ENCODE data around the gene CNN1. TPM values are rescaled to one million over a fixed set of nuclear protein-coding genes. Genes with fewer than 3 reads are reported as not detected.

CNN1 gene
- total and polyA plus RNA-seq, 9 of the 15 experiments (the other 6 are each of a cell fraction or from before 2014, with no cell fraction given) = 0.23 to 10.6 (median 5.2) TPM

DNA sequence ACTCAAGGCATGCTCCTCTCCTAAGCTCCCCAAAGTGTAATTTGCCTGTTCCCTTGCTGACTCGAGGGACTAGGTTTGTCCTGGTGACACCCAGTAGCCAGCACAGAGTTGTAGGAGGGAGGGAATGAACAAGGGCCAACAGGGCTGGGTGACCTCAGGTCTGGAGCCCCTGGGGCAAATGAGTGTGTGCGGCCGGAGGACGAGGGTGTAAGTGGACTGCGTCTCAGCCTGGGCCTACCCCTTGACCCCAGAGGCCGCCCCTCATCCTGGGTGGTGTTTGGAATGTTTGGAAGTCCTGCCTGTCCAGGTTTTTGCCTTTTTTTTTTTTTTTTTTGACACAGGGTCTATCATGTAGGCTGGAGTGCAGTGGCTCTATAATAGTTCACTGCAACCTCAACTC, 31.7 kb upstream of the CNN1 start (continued):
- TF ChIP-seq, protein P1, sequence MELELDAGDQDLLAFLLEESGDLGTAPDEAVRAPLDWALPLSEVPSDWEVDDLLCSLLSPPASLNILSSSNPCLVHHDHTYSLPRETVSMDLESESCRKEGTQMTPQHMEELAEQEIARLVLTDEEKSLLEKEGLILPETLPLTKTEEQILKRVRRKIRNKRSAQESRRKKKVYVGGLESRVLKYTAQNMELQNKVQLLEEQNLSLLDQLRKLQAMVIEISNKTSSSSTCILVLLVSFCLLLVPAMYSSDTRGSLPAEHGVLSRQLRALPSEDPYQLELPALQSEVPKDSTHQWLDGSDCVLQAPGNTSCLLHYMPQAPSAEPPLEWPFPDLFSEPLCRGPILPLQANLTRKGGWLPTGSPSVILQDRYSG (tag; conservative IDR thresholded peaks at IDR 0.05; ENCODE audit: low read depth) = no peak
- no peak for TF ChIP-seq EP400 (IDR thresholded peaks at IDR 0.05)
- TF ChIP-seq SMAD3 (CRISPR knock-in tag; conservative IDR thresholded peaks at IDR 0.05) = no peak
- no peak for TF ChIP-seq TAF15 (IDR thresholded peaks at IDR 0.05; ENCODE audit: low read depth, low read length)
- no peak for TF ChIP-seq ZNF253 (CRISPR knock-in tag; conservative IDR thresholded peaks at IDR 0.05)

DNA sequence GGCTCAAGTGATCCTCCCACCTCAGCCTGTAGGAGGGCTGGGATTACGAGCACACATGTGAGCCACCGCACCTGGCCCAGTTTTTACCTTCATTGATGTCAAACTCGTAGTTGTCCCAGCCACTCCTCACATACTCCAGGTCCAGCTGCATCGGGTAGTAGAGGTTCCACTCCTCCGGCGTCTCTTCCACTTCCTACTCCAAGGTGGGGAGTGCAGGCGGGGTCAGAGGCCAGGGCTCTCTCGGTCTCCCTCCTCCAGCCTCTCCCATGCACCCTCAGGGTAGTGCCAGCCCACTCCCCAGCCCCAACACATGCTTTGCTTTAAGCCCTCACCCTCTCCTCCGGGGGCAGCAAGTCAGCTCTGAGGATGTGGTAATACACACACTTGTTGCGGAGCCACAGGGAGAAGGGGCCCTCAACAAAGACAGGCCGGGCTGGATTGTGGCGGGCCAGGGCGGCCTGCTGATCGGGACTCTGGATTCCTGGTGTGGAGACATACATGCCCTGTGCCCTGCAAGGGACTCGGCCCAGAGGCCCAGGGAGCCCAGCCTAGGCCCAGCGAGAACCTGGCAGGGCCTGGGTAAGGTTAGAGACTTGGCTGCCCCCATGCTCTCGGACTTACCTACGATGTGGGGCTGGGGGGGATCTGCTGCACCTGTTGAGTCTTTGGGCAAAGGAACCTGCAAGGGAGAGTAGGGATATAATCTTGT, 31.1 kb upstream of the CNN1 start:
- CTCF ChIA-PET (ENCODE audit: low intra/inter-chr PET ratio) = no interaction called here
- POLR2A ChIA-PET = interaction anchor here (2.0 kb wide), 1 partner anchor 15 kb away, joined by 5 read pairs; no protein-coding TSS in a partner anchor
- TF ChIP-seq, protein P2, sequence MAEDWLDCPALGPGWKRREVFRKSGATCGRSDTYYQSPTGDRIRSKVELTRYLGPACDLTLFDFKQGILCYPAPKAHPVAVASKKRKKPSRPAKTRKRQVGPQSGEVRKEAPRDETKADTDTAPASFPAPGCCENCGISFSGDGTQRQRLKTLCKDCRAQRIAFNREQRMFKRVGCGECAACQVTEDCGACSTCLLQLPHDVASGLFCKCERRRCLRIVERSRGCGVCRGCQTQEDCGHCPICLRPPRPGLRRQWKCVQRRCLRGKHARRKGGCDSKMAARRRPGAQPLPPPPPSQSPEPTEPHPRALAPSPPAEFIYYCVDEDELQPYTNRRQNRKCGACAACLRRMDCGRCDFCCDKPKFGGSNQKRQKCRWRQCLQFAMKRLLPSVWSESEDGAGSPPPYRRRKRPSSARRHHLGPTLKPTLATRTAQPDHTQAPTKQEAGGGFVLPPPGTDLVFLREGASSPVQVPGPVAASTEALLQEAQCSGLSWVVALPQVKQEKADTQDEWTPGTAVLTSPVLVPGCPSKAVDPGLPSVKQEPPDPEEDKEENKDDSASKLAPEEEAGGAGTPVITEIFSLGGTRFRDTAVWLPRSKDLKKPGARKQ (CRISPR knock-in tag; IDR thresholded peaks at IDR 0.05) = no peak
- TF ChIP-seq, protein P3, sequence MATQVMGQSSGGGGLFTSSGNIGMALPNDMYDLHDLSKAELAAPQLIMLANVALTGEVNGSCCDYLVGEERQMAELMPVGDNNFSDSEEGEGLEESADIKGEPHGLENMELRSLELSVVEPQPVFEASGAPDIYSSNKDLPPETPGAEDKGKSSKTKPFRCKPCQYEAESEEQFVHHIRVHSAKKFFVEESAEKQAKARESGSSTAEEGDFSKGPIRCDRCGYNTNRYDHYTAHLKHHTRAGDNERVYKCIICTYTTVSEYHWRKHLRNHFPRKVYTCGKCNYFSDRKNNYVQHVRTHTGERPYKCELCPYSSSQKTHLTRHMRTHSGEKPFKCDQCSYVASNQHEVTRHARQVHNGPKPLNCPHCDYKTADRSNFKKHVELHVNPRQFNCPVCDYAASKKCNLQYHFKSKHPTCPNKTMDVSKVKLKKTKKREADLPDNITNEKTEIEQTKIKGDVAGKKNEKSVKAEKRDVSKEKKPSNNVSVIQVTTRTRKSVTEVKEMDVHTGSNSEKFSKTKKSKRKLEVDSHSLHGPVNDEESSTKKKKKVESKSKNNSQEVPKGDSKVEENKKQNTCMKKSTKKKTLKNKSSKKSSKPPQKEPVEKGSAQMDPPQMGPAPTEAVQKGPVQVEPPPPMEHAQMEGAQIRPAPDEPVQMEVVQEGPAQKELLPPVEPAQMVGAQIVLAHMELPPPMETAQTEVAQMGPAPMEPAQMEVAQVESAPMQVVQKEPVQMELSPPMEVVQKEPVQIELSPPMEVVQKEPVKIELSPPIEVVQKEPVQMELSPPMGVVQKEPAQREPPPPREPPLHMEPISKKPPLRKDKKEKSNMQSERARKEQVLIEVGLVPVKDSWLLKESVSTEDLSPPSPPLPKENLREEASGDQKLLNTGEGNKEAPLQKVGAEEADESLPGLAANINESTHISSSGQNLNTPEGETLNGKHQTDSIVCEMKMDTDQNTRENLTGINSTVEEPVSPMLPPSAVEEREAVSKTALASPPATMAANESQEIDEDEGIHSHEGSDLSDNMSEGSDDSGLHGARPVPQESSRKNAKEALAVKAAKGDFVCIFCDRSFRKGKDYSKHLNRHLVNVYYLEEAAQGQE (IDR thresholded peaks at IDR 0.05; ENCODE audit: borderline replicate concordance) = no peak
- TF ChIP-seq, protein P3 (CRISPR knock-in tag; IDR thresholded peaks at IDR 0.05; ENCODE audit: low read depth) = no peak

More for the DNA sequence above, 31.1 kb upstream of the CNN1 start:
- 0 out of 3 replicates have a peak, but pooled peaks cover 3% of the 10 kb centered on the region for H3K79me2 ChIP-seq (ENCODE audit: control insufficient read depth, insufficient read depth, low read length)
- no TSS peak for BruUV-seq (replicated peaks)
- FAIRE-seq = no peak
- H3K4me1 ChIP-seq (replicated peaks in 1 of 2; ENCODE audit: control insufficient read depth in 2 of 2, insufficient read depth in 2 of 2, low read length in 2 of 2) = peaks cover 7 to 33% of the 10 kb centered on the region in 2 experiments; a peak in 4 of 5 replicates
- no peak for DNase-seq (ENCODE audit: extremely low read depth in 1 of 4, low spot score in 3 of 4)
- in situ Hi-C loops (cut with MboI) = no loop called here
- no peak overlapping the region for H3K4me3 ChIP-seq
- no peak for ATAC-seq
- H2AFZ ChIP-seq (ENCODE audit: low read depth, low read length) = no peak overlapping the region
- peaks cover 25% of the 10 kb centered on the region; the same call in 2 of the 3 replicates for H3K36me3 ChIP-seq (ENCODE audit: control insufficient read depth, insufficient read depth, low read length)
- no peaks in the 10 kb centered on the region for H3K27me3 ChIP-seq (ENCODE audit: control insufficient read depth in 2 of 2, insufficient read depth in 2 of 2, low read length in 2 of 2)
- H3K4me2 ChIP-seq (ENCODE audit: insufficient read depth, low read length) = no peak overlapping the region
- H4K20me1 ChIP-seq (replicated peaks; ENCODE audit: control insufficient read depth, insufficient read depth, low read length) = no peaks in the 10 kb centered on the region
- H3K9me1 ChIP-seq (ENCODE audit: control insufficient read depth, insufficient read depth, low read length) = no peaks in the 10 kb centered on the region
- 90% methylated on average over 18 of the region's 18 CpGs for WGBS (ENCODE audit: insufficient coverage, low coverage, missing lambda C conversion rate)
- H3K9me3 ChIP-seq (replicated peaks; ENCODE audit: control insufficient read depth, insufficient read depth, low read depth, low read length) = no peaks in the 10 kb centered on the region
- peak overlapping the region in 1 of 2 experiments; percentile 4; a peak in 1 of 4 replicates for H3K9ac ChIP-seq (ENCODE audit: insufficient read depth in 1 of 2, low read depth in 2 of 2, low read length in 2 of 2)
- no peak overlapping the region for H3K27ac ChIP-seq (ENCODE audit: extremely low read depth, low read depth, low read length)
- intact Hi-C loops (cut with micrococcal nuclease) = no loop called here
